Activated CD4-positive, CD25-positive, alpha-beta regulatory T cell (primary cell): ENCODE data around the gene LMBRD2.

ENCODE experiments used
- DNase-seq, 4 experiments: peaks; one replicate each; lab custom pipeline; 2025; lab: John Stamatoyannopoulos, UW

The LMBRD2 gene

GRCh38 chr5:36108758-36109460 lies 42.8 kb downstream of the LMBRD2 start:
- DNase-seq: no peak

DNA sequence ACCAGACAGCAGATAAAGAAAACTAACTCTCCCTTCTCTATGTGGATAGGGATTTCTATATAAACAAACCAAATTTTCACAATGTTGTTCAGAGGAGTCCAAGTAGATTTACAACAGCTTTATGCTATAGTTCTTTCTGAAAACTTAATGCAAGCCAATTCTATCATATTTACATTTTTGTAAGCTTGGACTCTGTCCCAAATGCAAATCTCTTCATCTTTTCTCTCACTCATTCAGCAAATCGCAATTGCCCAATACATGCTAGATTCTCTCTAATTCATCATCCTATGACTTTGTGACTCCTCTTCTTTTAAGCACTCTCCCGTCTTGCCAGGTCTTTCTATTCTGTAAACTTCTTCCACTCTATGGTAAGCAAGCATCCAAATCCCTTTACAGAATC lies 45.9 kb downstream of the LMBRD2 start:
- no peak for DNase-seq

GRCh38 chr5:36099748-36100147 lies 51.9 kb downstream of the LMBRD2 start:
- no peak for DNase-seq

- no peak for DNase-seq
Observed at GRCh38 chr5:36096486-36096885, 55.2 kb downstream of the LMBRD2 start.

- DNase-seq: no peak
Observed at GRCh38 chr5:36089989-36090388, 61.7 kb downstream of the LMBRD2 start.

DNA sequence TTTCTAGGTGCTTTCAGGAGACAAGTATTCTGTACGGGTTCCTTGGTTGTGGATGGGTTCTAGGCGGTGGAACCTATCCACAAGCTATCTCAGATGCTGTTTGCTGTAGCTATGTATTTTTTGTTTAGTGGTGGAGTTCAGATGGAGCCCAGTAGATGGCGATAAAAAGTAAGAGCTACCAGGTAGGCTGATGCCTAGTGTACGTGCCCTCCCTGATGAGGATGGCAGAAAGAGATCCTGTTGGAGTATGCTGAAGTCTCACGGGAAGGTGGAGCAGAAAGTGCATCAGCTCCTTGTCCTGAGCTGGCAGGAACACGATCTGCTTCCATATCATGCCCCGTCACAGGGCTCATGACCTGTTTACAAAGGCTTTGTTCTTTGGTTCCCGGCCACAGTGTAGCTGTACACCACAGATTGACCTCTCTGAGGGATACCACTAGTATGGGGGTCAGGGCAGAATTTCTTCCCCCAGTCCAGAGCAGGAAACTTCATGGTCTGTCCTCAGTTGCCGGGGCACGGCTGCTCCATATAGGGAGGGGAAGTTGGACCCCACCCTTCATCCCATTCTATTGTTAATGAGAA lies 72.4 kb downstream of the LMBRD2 start:
- no peak for DNase-seq

DNA sequence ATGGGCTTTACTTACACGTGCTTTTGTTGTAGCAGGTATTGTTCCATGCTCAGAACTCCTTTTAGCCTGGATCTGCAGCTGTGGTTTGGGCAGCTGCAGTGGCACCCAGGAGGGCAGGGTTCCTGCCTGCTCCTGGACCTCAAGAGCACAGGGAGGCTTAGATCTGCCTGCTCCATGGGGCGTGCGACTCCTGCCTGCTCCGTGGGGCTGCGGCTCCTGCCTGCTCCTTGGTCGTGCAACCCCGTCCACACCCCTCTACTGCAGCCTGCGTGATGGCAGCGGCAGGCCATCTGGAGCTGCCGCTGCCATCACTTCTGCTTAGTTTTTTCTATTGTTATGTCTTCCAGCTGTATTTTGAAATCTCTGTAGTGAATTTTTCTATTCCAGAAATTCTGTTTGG lies 73.3 kb downstream of the LMBRD2 start:
- no peak for DNase-seq

DNA sequence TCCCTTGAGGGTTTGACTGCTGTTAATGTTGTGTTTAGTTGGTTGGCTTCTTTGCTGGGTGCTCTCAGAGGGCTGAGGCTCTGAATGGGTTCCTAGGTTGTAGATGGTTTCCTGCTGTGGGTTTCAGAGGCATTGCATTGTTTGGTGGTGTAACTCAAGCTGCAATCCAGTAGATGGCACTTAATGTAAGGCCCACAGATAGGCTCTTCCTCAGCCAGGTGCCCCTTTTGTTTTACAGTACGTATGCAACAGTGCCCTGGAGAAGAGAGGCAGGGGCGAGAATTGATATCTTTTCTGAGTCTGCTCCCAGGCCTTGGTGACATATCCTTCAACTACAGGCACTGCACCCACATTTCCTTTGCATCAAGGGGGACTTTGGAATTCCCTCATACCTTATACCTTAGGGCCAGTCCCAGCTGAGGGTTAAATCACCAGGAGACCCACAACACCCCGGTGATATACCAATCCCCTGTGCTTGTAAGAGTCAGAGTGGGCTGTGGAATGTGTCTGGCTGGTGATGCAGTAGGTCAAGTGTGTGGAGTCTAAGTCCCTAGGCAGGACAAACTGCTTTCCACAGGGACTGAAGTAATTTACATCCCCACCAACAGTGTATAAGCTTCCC lies 78.0 kb downstream of the LMBRD2 start:
- no peak for DNase-seq

- DNase-seq: no peak
Observed at GRCh38 chr5:36070687-36071571, 80.8 kb downstream of the LMBRD2 start.

DNA sequence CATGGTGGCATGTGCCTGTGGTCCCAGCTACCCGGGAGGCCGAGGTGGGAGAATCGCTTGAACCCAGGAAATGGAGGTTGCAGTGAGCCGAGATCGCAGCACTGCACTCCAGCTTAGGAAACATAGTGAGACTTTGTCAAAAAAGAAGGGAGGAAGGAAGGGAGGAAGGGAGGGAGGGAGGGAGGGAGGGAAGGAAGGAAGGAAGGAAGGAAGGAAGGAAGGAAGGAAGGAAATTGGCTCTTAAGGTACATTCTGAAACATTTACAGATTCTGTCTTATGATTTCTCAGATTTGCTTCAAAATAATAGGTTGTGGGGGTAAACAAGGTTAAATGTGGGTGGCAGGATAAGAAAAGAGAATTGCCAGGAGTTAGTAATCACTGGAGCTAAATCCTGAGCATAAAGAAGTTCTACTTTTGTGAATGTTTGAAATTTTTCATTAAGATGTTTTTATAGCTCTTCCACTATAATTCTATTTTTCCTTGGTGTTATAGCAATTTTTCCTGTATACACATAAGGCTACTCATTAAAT lies 82.9 kb downstream of the LMBRD2 start:
- no peak for DNase-seq

- no peak for DNase-seq
Observed at GRCh38 chr5:36066540-36067210, 85.0 kb downstream of the LMBRD2 start, which contains the start of gene UGT3A2. TSS of gene UGT3A2 (minus strand) at chr5:36066882. CDS start at chr5:36066789, 93 bp downstream.

DNA sequence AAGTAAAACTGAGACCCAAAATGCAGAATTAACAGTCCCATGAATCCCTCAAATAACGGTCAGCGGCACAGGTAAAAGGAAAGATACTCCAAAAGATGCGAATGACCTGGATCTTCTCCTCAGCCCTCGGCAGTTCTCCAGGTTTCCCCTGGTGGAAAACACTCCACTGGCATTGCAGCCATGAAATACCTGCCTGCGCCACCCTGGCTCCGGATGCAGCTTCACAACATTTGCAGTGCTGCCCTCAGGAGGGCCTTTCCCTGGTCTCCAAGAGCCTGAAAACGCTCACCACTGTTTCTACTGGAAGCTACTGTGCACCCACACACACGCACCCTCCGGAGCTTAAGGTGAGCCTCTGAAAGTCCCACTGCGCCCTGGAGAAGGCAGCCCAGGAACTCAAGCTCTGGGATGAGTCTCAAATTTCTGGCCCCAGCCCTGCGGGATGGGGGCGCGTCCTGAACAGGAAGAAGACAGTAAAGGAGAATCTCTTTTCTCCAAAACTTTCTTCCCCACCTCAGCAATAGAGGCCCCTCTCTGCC lies 85.6 kb downstream of the LMBRD2 start:
- DNase-seq: no peak

DNA sequence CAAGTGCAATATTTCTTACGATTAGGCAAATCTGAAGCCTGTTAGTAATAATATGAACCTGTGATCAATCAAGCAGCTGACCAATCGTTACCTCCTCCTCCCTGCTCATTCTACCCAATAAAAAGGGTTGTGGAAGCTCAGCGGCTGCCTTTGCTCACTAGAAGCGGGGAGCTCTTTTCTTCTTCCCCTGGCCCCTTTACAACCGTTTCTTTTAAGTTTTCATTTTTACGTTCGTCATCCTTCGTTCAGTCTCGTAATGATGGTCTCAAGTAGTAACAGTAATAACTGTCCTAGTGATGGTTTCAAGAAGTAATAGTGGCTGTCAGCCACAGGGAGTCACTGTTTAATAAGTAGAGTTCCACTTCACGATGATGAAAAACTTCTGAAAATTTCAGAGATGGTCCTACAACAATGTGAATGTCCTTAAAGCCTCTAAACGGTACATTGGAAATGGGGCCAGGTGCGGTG lies 91.2 kb downstream of the LMBRD2 start:
- no peak for DNase-seq

DNA sequence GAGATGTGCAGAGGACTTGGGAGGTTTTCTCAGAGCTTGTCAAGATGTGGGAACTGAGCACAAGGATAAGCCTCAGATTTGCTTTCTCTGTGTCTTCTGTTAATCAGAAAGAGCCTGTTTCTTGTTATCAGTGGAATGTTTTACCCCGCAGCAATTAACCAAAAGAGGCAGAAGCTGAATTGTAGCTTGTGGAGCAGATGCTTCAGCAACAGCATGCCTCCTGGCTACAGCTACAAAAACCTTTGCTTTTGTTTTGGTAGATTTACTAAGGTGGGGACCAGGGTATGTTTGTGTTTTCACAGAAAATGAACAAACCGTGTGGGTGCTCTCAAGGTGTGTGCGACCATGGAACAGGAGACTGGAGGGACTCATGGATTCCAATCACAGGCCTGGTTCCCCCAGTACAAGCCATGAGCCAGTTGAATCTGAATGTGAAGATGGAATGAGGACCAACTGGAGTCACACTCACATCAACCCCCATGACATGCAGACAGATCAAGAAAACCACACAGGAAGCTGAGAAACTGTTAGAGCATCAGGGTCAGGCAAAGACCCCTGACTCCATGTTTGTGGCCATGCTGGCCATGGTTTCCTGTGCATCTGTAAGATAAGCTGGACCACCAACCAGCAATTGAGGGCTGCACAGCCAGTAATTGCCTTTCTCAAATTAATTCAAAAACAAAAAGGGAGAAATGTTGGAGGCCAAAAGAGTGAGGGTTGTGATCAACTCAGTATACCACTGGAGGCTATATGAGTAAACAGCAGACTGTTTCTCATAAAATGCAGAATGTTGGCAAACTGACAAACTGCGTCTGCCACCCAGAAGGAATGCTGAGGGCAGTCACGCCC lies 91.9 kb downstream of the LMBRD2 start:
- no peak for DNase-seq

DNA sequence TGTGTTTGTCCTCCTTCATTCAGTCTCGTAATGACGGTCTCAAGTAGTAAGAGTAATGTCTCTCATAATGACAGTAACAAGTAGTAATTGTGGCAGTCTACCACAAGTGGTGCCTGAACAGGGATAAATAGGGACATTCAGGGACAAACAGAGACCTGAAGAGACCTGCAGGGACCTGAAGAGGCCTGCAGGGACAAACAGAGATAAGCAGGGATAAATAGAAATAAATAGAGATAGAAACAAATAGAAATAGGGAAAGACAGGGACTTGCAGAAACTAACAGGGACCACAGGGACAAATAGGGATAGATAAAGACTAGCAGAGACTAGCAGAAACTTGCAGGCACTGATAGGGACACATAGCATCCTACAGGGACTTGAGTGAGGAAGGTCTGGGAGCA lies 92.9 kb downstream of the LMBRD2 start:
- no peak for DNase-seq

GRCh38 chr5:36057386-36057785 lies 94.3 kb downstream of the LMBRD2 start:
- no peak for DNase-seq

- no peak for DNase-seq
Observed at GRCh38 chr5:36056422-36056821, 95.3 kb downstream of the LMBRD2 start.

DNA sequence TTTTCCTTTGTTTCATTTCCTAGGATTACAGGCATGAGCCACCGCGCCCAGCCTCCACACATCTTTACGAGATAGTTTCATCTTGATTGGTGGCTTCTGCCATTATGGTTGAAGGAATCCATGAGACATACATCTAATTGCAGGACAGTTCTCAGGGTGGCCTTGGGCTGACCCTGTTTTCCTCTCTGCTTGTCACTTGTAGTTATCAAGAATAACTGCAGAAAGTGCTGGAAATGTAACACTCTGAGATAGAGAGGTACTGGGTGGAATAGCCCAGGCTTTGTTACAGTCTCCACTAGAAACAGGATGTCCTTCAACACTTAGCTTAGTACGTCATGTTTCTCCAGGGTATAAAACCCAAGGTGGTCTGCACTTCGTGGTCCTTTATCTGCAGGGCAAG lies 95.7 kb downstream of the LMBRD2 start:
- DNase-seq: no peak

DNA sequence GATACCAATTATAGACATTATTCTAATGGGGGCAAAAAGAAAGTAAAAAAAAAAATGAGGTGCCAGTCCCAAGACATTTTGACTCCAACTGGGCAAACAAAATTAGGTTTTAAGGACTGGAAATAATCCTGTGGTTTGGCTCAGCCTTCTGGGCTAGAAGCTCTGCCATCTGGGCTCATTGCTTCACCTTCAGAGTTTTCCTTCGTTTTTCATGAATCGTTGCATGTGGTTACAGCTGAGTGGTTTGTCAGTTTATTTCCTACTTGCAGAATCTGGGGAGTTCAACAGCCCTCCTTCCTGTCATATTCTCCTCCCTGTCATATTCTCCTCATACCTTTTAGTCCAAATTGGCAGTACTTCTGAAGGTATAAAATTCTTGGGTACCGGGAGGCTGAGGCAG lies 97.0 kb downstream of the LMBRD2 start:
- no peak for DNase-seq

DNA sequence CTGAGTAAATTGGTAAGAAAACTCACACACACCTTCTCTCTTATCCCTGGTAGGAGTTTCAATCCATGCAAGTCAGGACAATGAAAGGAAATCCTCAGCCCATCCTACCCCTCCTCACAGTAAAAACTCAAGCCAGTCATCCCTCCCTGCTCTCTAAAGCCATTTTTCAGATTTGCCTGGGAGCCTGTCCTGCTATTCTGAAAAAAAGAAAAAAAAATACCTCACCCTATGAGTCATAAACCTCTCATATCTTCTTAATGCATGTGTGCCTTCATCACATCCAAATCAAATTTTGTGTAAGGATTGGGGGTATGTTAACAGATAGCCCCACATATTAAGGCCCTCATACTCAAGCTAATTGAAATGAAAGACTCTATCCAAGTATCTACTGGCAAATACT lies 99.1 kb downstream of the LMBRD2 start:
- DNase-seq: no peak
